T1000 (cell line): Measurements from ENCODE around the gene ZNF425.
"Not testable (repeated sequence)": the region's sequence is repeated elsewhere in the genome, so short reads cannot be mapped to it uniquely, and the experiment has no call there.

Source experiments
- DNase-seq: peaks from one replicate; lab custom pipeline; 2025; ENCODE audit warnings: mixed read lengths; lab: John Stamatoyannopoulos, UW

The ZNF425 gene

DNA sequence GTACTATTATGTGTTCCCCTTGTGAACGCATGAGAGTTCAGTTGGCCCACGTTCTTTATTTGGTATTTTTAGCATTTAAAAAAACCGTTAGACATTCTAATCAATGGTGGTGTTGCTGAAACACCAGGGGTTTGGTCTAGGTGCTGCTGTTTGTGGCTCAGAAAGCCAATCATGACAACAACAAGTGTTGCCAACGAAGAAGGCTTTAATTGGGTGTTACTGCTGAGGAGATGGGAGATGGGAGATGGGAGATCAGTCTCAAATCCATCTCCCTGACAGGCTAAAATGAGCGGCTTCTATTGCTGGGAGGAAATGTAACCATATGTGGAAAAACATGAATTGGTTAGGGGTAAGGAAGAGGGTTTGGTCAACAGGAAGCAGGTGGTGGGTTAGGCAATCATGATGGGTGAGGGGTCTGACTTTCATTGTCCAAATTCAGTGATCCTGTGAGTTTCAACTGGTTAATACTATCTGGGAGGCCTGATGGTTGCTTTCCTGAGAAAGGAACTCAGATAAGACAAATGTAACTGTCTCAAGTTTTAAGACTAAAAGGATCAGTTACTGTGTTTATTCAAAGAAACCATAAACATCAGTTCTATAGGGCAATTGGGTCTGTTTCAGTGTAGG, 4.6 kb upstream of the ZNF425 start:
- DNase-seq: no peak

DNA sequence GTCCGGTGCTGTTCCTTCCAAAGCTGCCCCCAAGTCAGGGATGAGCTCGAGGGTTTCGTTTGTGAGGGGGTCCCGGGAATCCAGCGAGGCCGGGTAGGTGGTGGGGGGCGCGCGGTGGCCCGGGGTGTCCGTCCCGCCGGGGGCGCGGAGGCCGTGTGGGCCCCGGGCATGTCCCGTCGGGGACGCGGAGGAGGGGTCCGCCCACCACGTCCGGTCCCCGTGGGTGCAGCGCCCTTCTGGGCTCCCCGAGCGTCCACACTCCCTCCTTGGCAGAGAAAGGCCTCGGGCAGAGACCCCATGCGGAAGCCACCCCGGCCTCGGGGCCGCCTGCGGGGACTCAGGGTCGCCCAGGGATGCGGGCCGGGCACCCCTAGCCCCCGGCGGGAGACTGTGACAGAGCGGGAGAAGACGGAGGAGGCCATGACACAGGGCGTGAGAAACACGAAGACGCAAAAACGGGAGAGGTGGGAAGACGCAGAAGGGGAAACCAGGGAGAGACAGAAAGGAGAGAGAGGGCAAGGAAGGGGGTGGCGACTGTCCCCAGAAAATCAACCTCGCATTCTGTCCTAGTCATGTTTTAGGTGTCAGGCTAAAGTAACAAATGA, 640 bp upstream of the ZNF425 start:
- DNase-seq: no peak

DNA sequence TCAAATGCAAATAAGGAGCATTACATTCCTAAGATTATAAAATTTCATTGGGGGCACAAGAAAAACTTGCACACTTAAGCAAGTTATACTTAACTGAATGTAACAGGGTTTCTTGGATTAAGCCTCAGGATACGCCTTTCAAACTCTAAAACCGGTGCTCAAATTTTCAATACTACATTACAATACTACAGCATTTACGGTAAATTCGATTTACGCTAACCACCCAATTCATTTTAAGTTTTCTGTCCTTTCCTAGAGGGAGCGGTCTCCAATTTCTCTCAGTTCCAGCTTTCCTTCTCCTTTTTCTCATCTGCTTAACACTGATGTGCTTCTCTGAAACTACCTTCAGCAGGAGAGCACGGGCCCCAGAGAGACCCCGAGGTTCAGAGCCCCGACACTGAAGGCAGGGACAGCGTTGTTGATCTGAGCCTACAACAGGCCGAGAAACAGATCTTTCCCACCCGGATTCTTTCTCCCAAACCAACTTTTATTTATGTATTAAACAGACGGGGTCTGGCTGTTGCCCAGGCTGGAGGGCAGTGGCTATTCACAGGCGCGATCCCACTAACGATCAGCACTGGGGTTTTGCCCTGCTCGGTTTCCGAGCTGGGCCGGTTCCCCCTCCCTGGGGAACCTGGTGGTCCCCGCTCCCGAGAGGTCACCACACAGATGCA, 798 bp downstream of the ZNF425 start:
- DNase-seq: no peak

DNA sequence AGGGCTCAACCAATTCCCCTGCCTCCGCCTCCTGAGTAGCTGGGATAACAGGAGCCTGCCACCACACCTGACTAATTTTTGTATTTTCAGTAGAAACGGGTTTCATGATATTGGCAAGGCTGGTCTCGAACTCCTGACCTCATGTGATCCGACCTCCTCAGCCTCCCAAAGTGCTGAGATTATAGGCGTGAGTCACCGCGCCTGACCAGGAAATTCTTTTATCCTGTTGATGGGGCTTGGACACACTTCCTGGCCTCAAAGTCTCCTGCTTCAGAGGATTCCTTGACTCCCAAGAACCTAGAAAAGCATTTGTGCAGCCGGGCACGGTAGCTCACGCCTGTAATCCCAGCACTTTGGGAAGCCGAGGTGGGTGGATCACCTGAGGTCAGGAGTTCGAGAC, 16.2 kb downstream of the ZNF425 start:
- DNase-seq: no peak

DNA sequence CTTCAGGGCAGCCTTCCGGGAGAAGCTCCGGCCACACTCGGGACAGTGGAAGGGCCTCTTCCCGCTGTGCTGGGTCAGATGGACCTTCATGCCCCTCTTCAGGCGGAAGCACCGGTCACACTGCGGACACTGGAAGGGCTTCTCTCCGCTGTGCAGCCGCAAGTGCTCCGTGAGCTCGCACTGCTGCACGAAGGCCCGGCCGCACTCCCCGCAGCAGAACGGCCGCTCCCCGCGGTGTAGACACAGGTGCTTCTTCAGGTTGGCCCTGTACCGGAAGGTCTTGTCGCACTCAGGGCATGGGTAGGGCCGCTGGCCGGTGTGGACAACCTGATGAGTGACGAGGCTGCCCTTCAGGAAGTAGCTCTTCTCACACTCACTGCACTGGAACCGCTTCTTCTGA, 21.4 kb downstream of the ZNF425 start:
- no peak for DNase-seq

DNA sequence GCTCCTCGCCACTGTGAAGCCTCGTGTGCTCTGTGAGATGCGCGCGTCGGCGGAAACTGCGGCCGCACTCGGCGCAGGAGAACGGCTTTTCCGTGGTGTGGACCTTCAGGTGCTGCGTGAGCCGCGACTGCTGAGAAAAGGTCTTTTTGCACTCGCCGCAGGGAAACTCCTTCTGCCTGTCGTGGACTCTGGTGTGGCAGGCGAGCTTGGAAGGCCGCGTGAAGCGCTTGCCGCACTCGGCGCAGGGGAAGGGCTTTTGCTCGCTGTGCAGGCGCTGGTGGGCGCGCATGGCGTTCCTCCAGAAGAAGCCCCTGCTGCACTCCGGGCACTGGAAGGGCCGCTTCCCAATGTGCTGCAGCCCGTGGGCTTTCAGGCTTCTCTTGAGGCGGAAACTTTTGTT, 21.9 kb downstream of the ZNF425 start:
- no peak for DNase-seq

DNA sequence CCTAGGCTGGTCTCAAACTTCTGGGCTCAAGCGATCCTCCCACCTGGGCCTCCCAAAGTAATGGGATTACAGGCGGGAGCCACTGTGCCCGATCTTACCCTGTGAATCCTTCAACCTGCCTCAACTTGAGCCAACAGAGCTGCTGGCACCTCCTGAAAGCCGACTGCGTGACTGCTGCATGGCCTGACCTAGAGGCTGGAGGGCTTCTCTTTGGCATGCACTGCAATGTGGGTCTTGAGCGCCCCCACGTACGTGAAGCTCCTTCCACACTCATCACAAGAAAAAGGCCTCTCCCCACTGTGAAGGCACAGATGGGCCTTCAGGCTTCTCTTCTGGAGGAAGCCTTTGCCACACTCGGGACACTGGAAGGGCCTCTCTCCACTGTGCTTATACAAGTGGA, 22.7 kb downstream of the ZNF425 start:
- DNase-seq: no peak

DNA sequence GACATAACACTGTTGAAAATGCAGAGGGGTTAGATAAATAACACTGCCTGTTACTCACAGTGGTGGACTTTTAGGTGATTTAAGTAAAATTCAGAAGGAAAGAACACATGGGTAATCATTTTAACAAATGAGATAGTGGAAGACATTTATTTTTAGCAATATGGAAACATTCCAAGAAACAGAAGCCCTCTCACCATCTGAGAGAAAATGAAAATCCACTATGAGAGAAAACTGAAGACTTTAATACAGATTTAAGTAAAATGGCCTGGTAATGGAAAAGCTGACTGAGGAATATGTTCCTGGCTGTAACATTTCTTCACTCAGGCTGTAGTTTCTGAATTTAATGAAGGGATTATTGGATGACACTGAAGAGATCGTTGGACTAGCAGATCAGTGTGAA, 23.5 kb downstream of the ZNF425 start:
- no peak for DNase-seq

DNA sequence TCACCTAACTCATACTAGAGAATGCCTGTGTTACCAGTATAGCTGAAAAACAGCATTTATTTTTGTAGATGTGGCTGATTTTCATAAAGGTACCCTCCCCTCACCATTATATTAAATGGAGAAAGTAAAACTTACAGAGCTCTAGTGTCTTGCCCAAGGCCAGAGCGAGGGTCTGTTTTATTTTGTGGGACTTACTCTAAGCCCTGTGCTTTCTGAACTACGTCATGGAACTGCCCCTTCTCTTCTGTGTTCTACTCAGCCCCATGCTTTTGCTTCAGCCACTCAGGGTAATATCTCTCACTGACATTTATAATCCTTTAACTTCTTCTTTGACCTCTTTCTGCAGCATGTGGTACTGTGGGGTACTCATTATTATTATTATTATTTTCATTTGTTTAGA, 25.3 kb downstream of the ZNF425 start:
- no peak for DNase-seq

DNA sequence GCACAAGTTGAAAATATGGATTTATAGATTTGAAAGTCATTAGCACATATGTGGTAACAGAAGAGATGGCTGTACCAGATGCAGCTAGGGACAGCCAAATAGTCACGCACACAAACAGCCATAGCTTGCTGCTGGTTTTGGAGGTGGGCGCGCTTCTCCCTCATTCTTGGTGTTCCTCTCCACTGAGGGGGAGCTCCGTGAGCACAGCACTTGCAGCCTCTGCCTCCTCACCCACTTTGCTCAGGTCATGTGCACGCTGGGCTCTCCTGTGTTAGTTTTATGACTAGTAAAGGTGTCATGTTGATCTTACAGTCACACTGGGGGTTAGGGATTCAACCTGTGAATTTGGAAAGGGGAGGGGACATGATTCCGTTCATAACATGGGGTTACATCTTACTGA, 27.1 kb downstream of the ZNF425 start:
- DNase-seq: no peak

DNA sequence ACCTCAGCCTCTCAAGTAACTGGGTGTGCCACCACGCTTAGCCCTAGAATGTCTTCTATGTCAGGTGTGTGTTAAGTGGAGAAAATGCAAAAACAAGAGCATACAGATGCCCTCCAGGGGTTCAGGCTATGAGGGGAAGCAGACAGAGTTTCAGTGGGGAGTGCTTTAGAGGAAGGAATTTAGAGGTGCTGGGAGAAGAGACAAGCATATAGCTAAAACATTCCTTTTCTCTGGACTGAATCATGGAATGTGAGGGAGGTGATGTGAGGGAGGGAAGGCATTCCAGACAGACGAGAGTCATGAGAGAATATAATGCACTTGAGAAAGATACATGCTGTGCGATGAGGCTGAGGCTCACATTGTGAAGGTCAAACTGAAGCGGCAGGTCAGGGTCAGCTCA, 29.0 kb downstream of the ZNF425 start:
- no peak for DNase-seq

DNA sequence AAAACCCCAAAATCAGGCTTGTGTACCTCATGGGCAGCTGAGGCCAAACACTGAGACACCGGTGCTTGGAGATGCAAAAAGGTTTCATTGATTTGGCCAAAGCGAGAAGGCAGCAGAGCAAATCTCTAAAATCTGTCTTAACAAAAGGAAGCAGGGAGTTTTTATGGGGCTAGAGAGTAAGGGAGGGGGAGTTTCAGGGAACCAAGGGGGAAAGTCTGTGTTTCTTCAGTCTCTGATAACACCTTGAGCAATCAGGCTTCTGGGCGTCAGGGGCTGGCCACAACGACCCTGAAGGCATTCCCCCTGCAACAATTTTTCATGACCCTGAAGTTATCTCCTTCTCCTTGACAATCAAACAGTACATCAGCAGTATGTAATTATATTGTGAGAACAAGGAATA, 32.9 kb downstream of the ZNF425 start:
- DNase-seq: no peak

DNA sequence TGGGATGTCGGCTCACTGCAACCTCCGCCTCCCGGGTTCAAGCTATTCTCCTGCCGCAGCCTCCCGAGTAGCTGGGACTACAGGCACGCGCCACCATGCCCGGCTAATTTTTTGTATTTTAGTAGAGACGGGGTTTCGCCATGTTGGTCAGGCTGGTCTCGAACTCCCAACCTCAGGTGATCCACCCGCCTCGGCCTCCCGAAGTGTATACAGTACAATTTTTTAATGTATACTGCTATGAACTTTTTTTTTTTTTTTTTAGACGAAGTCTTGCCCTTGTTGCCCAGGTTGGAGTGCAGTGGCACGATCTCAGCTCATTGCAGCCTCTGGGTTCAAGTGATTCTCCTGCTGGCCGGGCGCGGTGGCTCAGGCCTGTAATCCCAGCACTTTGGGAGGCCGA, 33.9 kb downstream of the ZNF425 start:
- not testable (repeated sequence) for DNase-seq

DNA sequence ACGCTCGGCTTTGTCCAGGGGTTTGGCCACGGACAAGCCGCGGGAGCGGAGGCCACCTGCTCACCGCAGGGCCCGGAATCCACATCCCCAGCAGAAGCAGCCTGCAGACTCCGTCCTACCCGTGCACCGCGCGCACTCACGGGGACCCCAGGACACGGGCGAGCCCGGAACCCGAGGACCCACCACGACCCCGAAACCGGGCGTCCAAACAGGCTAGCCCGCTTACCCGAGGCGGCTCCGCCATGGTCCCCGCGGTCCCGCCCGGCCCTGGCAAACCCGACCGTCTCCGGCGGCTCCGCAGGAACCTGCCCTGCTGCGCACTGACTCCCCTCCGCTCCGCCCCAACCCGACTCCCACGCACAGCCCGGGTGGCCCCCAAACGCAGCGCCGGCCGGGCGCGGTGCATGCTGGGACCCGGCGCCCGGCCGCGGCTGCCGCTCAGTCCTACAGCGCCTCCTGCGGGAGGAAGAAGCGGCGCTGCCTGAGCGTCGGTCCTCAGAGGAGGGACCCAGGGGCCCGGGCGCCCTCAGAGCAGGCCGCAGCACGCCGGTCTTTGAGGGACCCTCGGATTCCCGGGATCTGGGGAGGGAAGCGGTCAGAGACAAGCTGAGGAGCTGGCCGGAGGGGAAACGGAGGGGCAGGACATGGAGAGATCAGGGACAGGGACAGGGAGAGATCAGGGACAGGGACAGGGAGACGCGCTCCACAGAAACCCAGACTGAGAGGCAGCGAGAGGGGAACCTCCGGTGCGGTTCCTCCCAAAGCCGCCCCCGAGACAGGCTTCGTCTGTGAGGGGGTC, 35.5 kb downstream of the ZNF425 start, which contains the start of gene ZNF786:
ZNF786 (minus strand) TSS at position 322 of the 799 bp plus-strand sequence; CDS start at position 244, 78 bp downstream.
- peak; percentile 64 for DNase-seq

DNA sequence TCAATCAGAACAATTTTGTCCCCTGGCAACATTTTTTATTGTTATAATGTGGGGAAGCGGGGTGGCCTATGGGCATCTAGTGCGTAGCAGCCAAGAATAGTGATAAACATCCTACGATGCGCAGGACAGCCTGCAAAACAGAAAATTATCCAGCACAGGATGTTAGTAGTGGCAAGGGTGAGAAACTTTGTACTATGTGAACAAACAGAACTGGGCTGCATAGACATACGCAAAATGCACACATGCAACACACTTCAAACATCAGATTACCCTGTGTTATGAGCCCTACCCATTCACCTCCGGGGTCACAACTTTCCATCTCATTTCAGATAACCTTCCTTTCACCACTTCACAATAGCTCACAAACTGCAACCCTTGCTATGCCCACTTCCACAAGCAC, 38.7 kb downstream of the ZNF425 start:
- no peak for DNase-seq

DNA sequence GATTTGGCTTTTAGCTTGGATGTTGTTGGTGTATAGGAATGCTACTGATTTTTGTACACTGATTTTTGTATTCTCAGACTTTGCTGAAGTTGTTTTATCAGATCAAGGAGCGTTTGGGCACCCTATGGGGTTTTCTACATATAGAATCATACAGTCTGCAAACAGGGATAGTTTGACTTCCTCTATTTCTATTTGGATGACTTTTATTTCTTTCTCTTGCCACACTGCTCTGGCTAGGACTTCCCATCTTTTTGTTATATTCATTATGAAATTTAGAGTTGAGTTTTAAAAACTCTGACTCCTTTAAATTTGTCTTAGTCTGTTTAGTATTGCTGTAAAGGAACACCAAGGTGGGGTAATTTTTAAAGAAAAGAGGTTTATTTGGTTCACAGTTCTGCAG, 40.3 kb downstream of the ZNF425 start:
- no peak for DNase-seq

DNA sequence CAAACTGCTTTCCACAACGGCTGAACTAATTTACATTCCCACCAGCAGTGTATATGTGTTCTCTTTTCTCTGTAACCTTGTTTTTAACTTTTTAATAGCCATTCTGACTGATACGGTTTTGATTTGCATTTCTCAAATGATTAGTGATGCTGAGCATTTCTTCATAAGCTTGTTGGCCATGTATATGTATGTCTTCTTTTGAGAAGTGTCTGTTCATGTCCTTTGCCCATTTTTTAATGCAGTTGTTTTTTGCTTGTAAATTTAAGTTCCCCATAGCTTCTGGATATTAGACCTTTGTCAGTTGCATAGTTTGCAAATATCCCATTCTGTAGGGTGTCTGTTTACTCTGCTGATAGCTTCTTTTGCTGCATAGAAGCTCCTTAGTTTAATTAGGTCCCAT, 41.7 kb downstream of the ZNF425 start:
- no peak for DNase-seq

DNA sequence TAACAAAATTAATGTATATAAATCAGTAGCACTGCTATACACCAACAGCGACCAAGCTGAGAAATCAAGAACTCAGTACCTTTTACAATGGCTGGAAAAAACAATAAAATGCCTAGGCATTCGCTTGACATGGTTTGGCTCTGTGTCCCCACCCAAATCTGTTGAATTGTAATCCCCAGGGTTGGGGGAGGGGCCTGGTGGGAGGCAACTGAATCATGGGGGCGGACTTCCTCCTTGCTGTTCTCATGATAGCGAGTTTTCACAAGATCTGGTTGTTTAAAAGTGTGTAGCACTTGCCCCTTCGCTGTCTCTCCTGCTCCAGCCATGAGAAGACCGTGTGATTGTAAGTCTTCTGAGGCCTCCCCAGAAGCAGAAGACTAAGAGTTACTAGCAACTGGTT, 44.2 kb downstream of the ZNF425 start:
- no peak for DNase-seq

DNA sequence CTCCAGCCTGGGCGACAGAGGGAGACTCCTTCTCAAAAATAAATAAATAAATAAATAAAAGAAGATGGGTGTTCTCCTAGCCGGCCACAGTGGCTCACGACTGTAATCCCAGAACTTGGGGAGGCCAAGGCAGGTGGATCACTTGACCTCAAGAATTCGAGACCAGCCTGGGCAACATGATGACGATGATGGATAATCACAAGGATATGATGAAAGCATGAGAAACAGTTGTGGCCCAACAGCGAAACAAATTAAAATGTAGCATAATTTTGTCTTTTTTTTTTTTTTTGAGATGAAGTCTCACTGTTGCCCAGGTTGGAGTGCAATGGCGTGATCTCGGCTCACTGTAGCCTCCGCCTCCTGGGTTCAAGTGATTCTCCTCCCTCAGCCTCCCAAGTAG, 48.5 kb downstream of the ZNF425 start:
- DNase-seq: no peak

DNA sequence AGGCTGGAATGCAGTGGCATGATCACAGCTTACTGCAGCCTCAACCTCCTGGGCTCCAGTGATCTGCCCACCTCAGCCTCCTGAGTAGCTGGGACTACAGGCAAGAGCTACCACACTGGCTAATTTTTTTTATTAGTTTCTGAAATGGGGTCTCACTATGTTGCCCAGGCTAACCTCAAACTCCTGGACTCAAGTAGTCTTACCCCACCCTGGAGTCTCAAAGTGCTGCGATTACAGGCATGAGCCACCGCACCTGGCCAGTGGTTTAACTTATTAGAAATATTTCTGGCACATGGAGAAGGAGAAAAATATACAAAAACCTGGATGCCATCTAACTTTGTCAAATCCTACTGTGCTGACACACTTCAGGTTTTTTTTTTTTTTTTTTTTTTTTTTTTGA, 50.8 kb downstream of the ZNF425 start:
- no peak for DNase-seq

DNA sequence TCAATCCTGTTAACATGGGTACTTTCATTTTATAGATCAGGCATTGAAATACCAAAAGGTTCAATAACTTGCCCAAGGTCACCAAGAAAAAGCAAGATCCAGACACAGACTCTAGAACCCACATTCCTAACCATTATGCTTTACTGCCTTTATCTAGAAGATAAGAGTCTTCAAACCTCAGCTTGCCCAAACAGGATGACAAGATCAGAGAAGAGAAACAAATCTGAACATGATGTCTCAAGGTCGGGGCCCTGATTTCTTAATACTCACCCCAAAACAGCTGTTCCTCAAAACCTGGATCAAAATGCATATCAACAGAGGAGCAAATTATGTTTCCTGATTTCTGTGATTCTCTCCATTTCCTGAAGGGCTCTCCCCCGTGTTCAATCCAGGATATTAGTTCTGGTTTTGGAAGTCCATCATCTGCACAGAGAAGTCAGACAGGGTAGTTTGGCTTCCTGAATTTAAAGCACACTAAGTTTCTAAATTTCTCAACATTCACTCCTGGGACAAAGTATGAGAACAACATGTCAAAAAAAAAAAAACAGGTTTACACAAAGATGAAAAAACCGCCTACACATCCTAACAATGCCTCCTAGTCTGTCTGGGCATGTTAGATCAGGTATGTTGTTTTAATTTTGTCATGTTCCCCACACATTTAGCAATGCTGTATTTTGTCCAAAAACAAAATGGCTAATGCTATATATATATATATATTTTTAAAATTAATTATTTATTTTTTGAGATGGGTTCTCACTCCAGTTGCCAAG, 51.8 kb downstream of the ZNF425 start:
- no peak for DNase-seq

DNA sequence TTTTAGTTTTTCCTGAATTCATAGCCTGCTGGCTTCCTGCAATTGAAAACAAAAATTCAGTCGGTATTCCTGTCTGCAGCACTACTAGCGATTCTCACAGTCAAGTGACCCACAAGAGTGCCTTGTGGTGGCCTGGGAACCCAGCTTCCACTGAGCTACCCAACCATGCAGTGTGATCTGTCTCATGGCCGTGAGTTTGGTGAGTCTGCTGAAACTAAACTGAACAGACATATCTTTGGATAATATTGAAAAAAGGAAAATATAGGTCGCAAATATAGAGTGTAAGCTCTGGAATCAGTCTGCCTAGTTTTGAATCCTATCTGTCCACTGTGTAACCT, 53.7 kb downstream of the ZNF425 start:
- no peak for DNase-seq
